C4-2B (cell line): Measurements from ENCODE around the gene ATP11B.

Experiments
- H3K27ac ChIP-seq: fragments of 450-650 bp; 2 replicates; pipeline ENCODE4 v1.5.1; 2017
- ZFX ChIP-seq: fragments of 450-650 bp; IDR thresholded peaks from 2 replicates; pipeline ENCODE4 v1.6.1; 2017
- TF ChIP-seq, protein P1 (sequence below): fragments of 450-650 bp; conservative IDR thresholded peaks from 2 replicates; pipeline ENCODE4 v1.5.1; 2017; ENCODE audit warnings: mild to moderate bottlenecking

ATP11B gene

DNA sequence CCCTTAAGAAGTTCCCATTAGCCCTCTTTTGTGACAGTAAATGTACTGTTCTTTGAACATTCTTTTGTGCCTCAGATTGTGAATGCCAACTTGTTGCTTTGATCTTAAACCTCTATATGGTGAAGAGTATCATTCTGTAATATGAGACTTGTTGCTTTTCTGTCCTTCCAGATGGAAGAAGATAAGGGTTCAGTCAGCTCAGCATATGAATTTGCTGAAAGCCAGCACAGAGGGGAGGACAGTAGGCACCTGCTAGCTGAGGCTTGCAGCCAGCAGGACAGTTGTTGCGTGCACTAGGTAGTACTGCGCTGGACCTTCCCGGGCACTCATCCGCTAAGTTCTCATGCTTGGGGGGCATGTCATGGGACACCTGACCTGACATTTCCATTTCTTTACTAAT, 112.3 kb downstream of the ATP11B start:
- no peak for TF ChIP-seq ZFX
- TF ChIP-seq, protein P1, sequence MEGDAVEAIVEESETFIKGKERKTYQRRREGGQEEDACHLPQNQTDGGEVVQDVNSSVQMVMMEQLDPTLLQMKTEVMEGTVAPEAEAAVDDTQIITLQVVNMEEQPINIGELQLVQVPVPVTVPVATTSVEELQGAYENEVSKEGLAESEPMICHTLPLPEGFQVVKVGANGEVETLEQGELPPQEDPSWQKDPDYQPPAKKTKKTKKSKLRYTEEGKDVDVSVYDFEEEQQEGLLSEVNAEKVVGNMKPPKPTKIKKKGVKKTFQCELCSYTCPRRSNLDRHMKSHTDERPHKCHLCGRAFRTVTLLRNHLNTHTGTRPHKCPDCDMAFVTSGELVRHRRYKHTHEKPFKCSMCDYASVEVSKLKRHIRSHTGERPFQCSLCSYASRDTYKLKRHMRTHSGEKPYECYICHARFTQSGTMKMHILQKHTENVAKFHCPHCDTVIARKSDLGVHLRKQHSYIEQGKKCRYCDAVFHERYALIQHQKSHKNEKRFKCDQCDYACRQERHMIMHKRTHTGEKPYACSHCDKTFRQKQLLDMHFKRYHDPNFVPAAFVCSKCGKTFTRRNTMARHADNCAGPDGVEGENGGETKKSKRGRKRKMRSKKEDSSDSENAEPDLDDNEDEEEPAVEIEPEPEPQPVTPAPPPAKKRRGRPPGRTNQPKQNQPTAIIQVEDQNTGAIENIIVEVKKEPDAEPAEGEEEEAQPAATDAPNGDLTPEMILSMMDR = no peak
- H3K27ac ChIP-seq = no peak overlapping the region

DNA sequence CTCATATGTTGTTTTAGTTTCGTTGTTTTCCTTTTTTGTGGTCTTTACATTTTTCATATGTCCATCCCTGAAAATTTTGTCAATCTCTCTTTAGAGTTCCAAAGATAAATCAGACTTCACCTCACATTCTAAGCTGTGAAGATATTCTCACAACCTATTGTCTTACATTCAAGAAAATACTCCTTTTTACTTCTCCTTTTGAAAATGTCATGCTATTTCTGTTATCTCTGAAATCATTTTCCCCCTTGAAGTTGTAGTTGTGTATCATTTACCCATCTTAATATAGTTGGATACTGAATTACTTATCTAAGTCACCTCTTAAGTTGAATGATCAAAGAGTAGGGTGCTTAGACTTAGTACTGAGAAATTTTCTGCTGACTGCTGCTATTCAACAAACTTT, 112.7 kb downstream of the ATP11B start:
- no peak overlapping the region for H3K27ac ChIP-seq
- TF ChIP-seq, protein P1 = no peak
- no peak for TF ChIP-seq ZFX

DNA sequence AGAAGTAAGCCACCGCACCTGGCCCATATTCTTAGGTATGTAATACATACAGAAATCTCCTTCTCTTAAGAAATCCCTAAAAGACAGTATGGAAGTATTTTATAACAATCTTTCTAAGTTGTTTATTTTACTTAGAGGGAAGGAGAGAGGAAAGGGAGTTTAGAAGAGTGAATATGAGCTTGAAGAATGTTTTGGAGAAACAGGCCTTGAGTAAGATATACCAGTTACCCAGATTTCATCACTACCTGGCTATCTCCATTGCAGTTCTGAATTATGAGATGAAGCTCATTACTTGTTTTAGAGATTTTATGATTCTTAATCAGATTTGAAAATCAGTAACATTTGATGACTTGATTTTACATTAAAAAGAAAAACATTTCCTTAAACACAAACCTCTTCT, 115.2 kb downstream of the ATP11B start:
- H3K27ac ChIP-seq = no peak overlapping the region
- no peak for TF ChIP-seq ZFX
- TF ChIP-seq, protein P1 = no peak

DNA sequence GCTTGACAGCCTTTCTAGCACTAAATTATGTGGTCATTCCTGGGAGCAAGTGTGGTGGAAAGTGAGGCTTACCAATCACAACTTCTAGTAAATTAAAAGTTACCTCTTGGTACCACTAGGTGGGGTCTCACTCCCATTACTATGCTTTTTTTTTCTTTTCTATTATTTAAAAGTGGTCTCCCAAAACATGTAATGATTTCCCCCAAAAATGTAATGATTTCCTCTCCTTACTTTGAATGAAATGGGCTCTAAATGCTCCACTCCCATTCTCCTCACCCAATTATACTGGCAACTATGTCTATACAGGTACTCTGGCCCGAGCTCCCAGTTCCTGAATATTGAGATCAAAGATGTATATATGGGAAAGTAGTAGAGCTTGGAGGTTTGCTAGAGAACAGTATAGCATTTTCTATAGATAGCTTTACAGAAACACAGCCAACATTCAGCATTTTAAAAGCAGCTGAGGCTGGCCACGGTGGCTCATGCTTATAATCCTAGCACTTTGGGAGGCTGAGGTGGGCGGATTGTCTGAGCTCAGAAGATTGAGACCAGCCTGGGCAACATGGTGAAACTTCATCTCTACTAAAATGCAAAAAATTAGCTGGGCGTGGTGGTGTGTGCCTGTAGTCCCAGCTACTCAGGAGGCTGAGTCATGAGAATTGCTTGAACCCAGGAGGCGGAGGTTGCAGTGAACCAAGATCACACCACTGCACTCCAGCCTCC, 116.2 kb downstream of the ATP11B start:
- TF ChIP-seq ZFX = no peak
- TF ChIP-seq, protein P1 = peak; percentile 85
- H3K27ac ChIP-seq = no peak overlapping the region

DNA sequence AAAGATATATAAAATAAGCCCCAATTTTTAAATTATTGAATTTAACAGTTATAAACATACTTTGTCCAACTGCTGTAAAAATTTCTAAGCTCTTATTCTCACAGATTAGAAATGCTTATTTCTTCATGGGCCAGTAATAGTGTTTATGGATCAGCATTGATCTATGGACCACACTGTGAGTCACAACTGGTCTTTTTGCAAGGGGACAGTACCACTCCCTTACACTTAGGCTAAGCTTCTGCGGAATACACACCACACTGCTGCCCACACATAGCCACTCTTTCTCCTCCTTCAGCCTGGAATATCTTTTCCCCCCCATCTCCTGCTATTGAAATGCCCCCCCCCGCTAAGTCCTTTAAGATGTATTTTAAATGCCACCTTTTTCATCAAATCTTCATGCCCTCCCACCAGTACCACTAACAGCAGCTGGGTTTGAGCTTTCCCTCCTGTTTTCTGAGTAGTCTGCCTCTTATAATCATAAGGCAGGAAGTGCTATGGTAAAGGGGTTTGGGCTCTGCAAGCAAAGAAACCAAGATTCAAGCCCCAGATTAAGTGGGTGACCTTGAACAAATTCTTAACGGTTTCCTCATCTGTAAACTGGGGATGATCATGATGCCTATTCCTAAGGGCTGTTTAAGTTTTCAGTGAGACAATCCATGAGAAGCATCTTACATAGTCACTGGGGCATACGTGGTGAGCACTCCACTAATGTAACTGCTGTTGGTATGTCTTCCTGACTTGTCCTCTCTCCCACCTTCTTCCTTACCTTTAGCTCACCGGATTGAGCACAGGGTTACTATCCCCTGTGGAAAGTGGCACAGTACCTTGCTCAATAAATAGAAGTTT, 117.9 kb downstream of the ATP11B start:
- TF ChIP-seq, protein P1 = no peak
- TF ChIP-seq ZFX = no peak
- H3K27ac ChIP-seq = no peak overlapping the region

DNA sequence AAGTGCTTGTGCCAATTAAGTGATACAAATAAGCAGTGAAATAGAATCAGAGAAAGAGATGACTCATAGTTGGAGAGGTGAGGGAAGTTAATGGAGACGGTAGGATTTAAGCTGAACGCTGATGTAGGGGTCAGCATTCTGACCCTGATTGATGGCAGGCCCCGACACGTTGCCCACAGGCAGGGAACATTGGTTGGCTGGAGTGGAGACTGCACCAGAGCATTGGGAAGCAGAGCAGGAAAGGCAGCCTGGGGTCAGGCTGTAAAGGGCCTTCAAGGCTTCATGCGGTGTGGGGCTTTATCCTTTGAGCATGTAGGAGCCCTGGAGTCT, 118.4 kb downstream of the ATP11B start:
- TF ChIP-seq ZFX = no peak
- TF ChIP-seq, protein P1 = no peak
- H3K27ac ChIP-seq = no peak overlapping the region

DNA sequence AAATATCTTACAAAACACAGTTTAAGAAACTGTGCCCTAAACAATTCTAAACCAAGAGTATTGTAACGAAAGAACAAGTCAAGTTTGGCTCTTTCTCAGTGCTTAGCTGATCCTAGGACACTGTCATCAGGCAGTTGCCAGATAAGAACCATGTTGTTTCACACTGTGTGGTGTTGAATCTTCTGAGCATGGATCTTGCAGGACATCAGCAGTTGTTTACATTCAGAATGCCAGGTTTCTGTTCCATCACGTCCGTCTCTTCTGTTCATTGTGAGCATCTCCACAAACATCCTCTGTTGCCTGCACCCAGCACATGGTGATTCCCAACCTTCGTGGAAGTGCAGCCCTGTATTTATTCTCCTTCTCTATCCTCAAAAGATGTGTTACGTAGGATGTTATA, 119.2 kb downstream of the ATP11B start:
- no peak overlapping the region for H3K27ac ChIP-seq
- TF ChIP-seq ZFX = no peak
- TF ChIP-seq, protein P1 = no peak
